Urinary bladder (tissue), 2 donors: Measurements from ENCODE around the gene HMGN5. TPM values are rescaled to one million over a fixed set of nuclear protein-coding genes. Genes with fewer than 3 reads are reported as not detected.

ENCODE experiments used
- polyA plus RNA-seq: library from polyadenylated mRNA; stranded (reverse); fragments of 200-250 nt; gene quantifications from one replicate; pipeline ENCODE4 v1.2.3, GENCODE V29; 2013
- total RNA-seq: library from RNA; depleted of rRNA; stranded (reverse); fragments of >200 nt; gene quantifications from one replicate; pipeline ENCODE4 v1.2.3, GENCODE V29; 2014
- donor health status: healthy.

HMGN5 gene
- total and polyA plus RNA-seq, 2 donors, result 4.9 to 14.5 TPM

Other genes starting within 250 kb of the HMGN5 start
- 286 TPM for gene SH3BGRL, start 189 bp upstream of the HMGN5 start, total RNA-seq
- gene SH3BGRL, start 189 bp upstream of the HMGN5 start, polyA plus RNA-seq, result 262 TPM